ENCODE measurements around the gene SLC16A14.
"Not testable (repeated sequence)": the region's sequence is repeated elsewhere in the genome, so short reads cannot be mapped to it uniquely, and the experiment has no call there.

SLC16A14 gene

GRCh38 chr2:230068651-230069055 lies at the start of gene SLC16A14:
TSS of gene SLC16A14 (minus strand) at chr2:230068924. CDS start at chr2:230059352, 9,572 bp downstream.
- DNase-seq, result no peak

GRCh38 chr2:230106771-230107170 lies 38.0 kb upstream of the SLC16A14 start:
- DNase-seq, result no peak

GRCh38 chr2:230101967-230102366 lies 33.2 kb upstream of the SLC16A14 start:
- DNase-seq, result not testable (repeated sequence)

- no peak for DNase-seq
These were observed 29.1 kb upstream of the SLC16A14 start for GRCh38 chr2:230097841-230098240.

- no peak for DNase-seq
These were observed 28.7 kb upstream of the SLC16A14 start for GRCh38 chr2:230097424-230097823.

- no peak for DNase-seq
These were observed 22.2 kb upstream of the SLC16A14 start for GRCh38 chr2:230090967-230091366.

GRCh38 chr2:230085201-230085600 lies 16.5 kb upstream of the SLC16A14 start:
- no peak for DNase-seq

GRCh38 chr2:230077851-230078547 lies 9.3 kb upstream of the SLC16A14 start:
- no peak for DNase-seq

- no peak for DNase-seq
These were observed 8.1 kb upstream of the SLC16A14 start for GRCh38 chr2:230076819-230077218.

GRCh38 chr2:230075988-230076631 lies 7.4 kb upstream of the SLC16A14 start:
- no peak for DNase-seq

GRCh38 chr2:230071421-230071820 lies 2.7 kb upstream of the SLC16A14 start:
- no peak for DNase-seq

GRCh38 chr2:230069402-230069801 lies 678 bp upstream of the SLC16A14 start:
- DNase-seq, result no peak

- DNase-seq, result no peak
These were observed 591 bp downstream of the SLC16A14 start for GRCh38 chr2:230068016-230068650.

GRCh38 chr2:230060672-230061293 lies 7.9 kb downstream of the SLC16A14 start:
- no peak for DNase-seq

- DNase-seq, result no peak
These were observed 14.8 kb downstream of the SLC16A14 start for GRCh38 chr2:230053753-230054478.

- no peak for DNase-seq
These were observed 16.4 kb downstream of the SLC16A14 start for GRCh38 chr2:230052299-230052698.

- no peak for DNase-seq
These were observed 18.6 kb downstream of the SLC16A14 start for GRCh38 chr2:230050136-230050535.

- no peak for DNase-seq
These were observed 20.6 kb downstream of the SLC16A14 start for GRCh38 chr2:230048010-230048671.

- DNase-seq, result no peak
These were observed 22.2 kb downstream of the SLC16A14 start for GRCh38 chr2:230046491-230046890.

GRCh38 chr2:230043461-230043860 lies 25.3 kb downstream of the SLC16A14 start:
- no peak for DNase-seq

- DNase-seq, result no peak
These were observed 25.7 kb downstream of the SLC16A14 start for GRCh38 chr2:230043025-230043424.

- no peak for DNase-seq
These were observed 26.5 kb downstream of the SLC16A14 start for GRCh38 chr2:230042195-230042594.
